ENCODE results near the gene CSAD.

The CSAD gene

DNA sequence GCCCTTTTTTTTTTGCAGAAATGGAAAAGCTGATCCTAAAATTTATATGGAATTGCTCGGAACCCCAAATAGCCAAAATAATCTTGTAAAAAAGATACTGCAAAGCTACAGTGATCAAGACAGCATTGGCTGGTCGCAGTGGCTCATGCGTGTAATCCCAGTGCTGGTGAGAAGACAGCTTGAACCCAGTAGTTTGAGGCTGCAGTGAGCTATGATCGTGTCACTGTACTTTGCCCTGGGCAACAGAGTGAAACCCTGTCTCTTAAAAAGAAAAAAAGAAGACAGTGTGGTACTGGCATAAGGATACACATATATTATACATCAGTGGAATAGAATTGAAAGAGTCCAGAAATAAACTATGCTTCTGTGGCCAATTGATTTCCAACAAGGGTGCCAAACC, 20.9 kb upstream of the CSAD start:
- no peak overlapping the region for H2BK12ac ChIP-seq (ENCODE audit: low read length)
- H2BK120ac ChIP-seq (ENCODE audit: insufficient read depth, low read length, poor library complexity), result no peak overlapping the region
- DNase-seq, result no peak
- no peak overlapping the region for H3K4ac ChIP-seq (ENCODE audit: low read depth, low read length)
- no peak overlapping the region for H3K4me3 ChIP-seq (ENCODE audit: low read depth, low read length)
- no peak overlapping the region for H4K91ac ChIP-seq (ENCODE audit: low read depth, low read length)
- H3K4me2 ChIP-seq (ENCODE audit: low read length), result no peak overlapping the region
- no peaks in the 10 kb centered on the region for H3K9me3 ChIP-seq (ENCODE audit: insufficient read depth, low read depth, low read length)
- H3K4me1 ChIP-seq (ENCODE audit: control insufficient read depth in 1 of 2, insufficient read depth in 2 of 2, low read length in 2 of 2), result peaks cover 0 to 2% of the 10 kb centered on the region in 2 experiments
- H2AFZ ChIP-seq (ENCODE audit: insufficient read depth, low read length, poor library complexity), result no peak overlapping the region
- H3K27ac ChIP-seq (ENCODE audit: low read depth, low read length), result no peak overlapping the region
- H3K18ac ChIP-seq (ENCODE audit: low read length), result no peak overlapping the region
- no peak overlapping the region for H4K8ac ChIP-seq (ENCODE audit: low read depth, low read length)
- H3K23ac ChIP-seq (ENCODE audit: low read length), result no peak overlapping the region
- no peak overlapping the region for H3K14ac ChIP-seq (ENCODE audit: low read length)
- no peak overlapping the region for H2AK5ac ChIP-seq (ENCODE audit: low read length)
- H3K36me3 ChIP-seq (ENCODE audit: control insufficient read depth in 1 of 2, insufficient read depth in 2 of 2, low read length in 2 of 2), result no peaks in the 10 kb centered on the region
- H2BK5ac ChIP-seq (ENCODE audit: low read depth, low read length, poor library complexity), result no peak overlapping the region
- no peaks in the 10 kb centered on the region for H3K27me3 ChIP-seq (ENCODE audit: insufficient read depth, low read length)
- H3K79me2 ChIP-seq (ENCODE audit: control insufficient read depth, insufficient read depth, low read length, poor library complexity), result no peaks in the 10 kb centered on the region
- no peak overlapping the region for H3K9ac ChIP-seq (ENCODE audit: low read length)
- WGBS (ENCODE audit: extremely low coverage, insufficient coverage, insufficient read length), result no CpG with 5 or more reads among the region's 4 CpGs
- H4K12ac ChIP-seq (ENCODE audit: low read depth, low read length), result no peak overlapping the region
- H3K79me1 ChIP-seq (ENCODE audit: low read length), result no peaks in the 10 kb centered on the region

DNA sequence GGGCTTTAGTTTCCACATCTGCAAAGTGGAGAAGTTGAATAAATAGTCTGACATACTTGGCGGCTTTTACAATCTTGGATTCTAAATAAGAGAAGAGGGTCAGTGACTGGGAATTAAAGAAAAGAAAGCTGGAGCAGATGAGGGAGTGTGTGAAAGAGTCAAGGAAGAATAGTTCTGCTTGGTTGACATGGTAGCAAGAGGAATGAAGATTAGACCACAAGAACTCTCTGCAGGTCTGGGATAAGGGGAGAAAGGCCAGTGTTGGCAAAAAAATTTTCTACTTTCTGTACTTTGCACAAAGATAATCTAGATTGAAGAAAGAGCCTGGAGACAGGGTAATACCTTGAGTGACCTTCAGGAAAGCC, 20.4 kb upstream of the CSAD start:
- no peaks in the 10 kb centered on the region for H3K79me1 ChIP-seq (ENCODE audit: low read length)
- H3K9ac ChIP-seq (ENCODE audit: low read length), result no peak overlapping the region
- no peak overlapping the region for H4K91ac ChIP-seq (ENCODE audit: low read depth, low read length)
- H2AK5ac ChIP-seq (ENCODE audit: low read length), result no peak overlapping the region
- no peak overlapping the region for H2BK5ac ChIP-seq (ENCODE audit: low read depth, low read length, poor library complexity)
- H3K14ac ChIP-seq (ENCODE audit: low read length), result no peak overlapping the region
- peaks cover 0 to 2% of the 10 kb centered on the region in 2 experiments for H3K4me1 ChIP-seq (ENCODE audit: control insufficient read depth in 1 of 2, insufficient read depth in 2 of 2, low read length in 2 of 2)
- H3K36me3 ChIP-seq (ENCODE audit: control insufficient read depth in 1 of 2, insufficient read depth in 2 of 2, low read length in 2 of 2), result no peaks in the 10 kb centered on the region
- H3K4ac ChIP-seq (ENCODE audit: low read depth, low read length), result no peak overlapping the region
- H3K4me2 ChIP-seq (ENCODE audit: low read length), result no peak overlapping the region
- H3K23ac ChIP-seq (ENCODE audit: low read length), result no peak overlapping the region
- H2AFZ ChIP-seq (ENCODE audit: insufficient read depth, low read length, poor library complexity), result no peak overlapping the region
- no peak for DNase-seq
- no peak overlapping the region for H2BK120ac ChIP-seq (ENCODE audit: insufficient read depth, low read length, poor library complexity)
- no peak overlapping the region for H4K12ac ChIP-seq (ENCODE audit: low read depth, low read length)
- H3K27ac ChIP-seq (ENCODE audit: low read depth, low read length), result no peak overlapping the region
- H3K4me3 ChIP-seq (ENCODE audit: low read depth, low read length), result no peak overlapping the region
- H3K18ac ChIP-seq (ENCODE audit: low read length), result no peak overlapping the region
- no peak overlapping the region for H2BK12ac ChIP-seq (ENCODE audit: low read length)
- H3K9me3 ChIP-seq (ENCODE audit: insufficient read depth, low read depth, low read length), result no peaks in the 10 kb centered on the region
- no peak overlapping the region for H4K8ac ChIP-seq (ENCODE audit: low read depth, low read length)
- no peaks in the 10 kb centered on the region for H3K27me3 ChIP-seq (ENCODE audit: insufficient read depth, low read length)
- H3K79me2 ChIP-seq (ENCODE audit: control insufficient read depth, insufficient read depth, low read length, poor library complexity), result no peaks in the 10 kb centered on the region
- WGBS (ENCODE audit: extremely low coverage, insufficient coverage, insufficient read length), result no CpG with 5 or more reads among the region's 1 CpG

DNA sequence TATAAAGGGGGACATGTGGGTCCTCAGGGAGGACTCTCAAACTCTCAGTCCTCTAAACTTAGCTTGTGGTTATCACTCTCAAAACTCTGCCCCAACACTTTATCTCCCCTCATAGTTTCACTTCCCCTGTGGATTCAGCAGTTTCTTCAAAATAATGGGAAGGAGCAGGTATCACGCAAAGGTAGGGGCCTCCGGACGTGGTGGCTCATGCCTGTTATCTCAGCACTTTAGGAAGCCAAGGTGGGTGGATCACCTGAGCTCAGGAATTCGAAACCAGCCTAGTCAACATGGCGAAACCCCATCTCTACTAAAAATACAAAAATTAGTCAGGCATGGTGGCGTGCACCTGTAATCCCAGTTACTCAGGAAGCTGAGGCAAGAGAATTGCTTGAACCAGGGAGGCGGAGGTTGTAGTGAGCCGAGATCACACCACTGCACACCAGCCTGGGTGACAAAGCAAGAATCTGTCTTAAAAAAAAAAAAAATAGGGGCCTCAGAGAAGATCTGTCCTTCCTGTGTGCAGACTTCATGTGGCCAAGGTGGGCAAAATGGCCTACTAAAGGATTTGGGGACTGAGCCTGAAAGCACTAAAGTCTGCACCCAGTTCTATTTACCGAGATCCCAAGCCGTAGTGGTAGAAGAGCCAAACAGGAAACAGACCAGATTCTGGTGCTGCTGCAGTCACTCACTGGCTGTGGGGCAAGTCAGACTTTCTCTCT, 19.9 kb upstream of the CSAD start:
- Histone ChIP-seq H3K27me3 (ENCODE audit: insufficient read depth, low read length) (no peaks in the 10 kb centered on the region), H3K23ac (ENCODE audit: low read length) (no peak overlapping the region), H3K4me1 (ENCODE audit: control insufficient read depth in 1 of 2, insufficient read depth in 2 of 2, low read length in 2 of 2) (peaks cover 0 to 2% of the 10 kb centered on the region in 2 experiments), H2BK12ac (ENCODE audit: low read length) (no peak overlapping the region), H2BK5ac (ENCODE audit: low read depth, low read length, poor library complexity) (no peak overlapping the region), H3K9ac (ENCODE audit: low read length) (no peak overlapping the region), H3K18ac (ENCODE audit: low read length) (no peak overlapping the region), H2AFZ (ENCODE audit: insufficient read depth, low read length, poor library complexity) (no peak overlapping the region), H4K8ac (ENCODE audit: low read depth, low read length) (no peak overlapping the region), H3K4ac (ENCODE audit: low read depth, low read length) (no peak overlapping the region), H2BK120ac (ENCODE audit: insufficient read depth, low read length, poor library complexity) (no peak overlapping the region), H3K36me3 (ENCODE audit: control insufficient read depth in 1 of 2, insufficient read depth in 2 of 2, low read length in 2 of 2) (no peaks in the 10 kb centered on the region), H3K14ac (ENCODE audit: low read length) (no peak overlapping the region), H2AK5ac (ENCODE audit: low read length) (no peak overlapping the region), H4K12ac (ENCODE audit: low read depth, low read length) (no peak overlapping the region), H4K91ac (ENCODE audit: low read depth, low read length) (no peak overlapping the region), H3K79me1 (ENCODE audit: low read length) (no peaks in the 10 kb centered on the region), H3K79me2 (ENCODE audit: control insufficient read depth, insufficient read depth, low read length, poor library complexity) (no peaks in the 10 kb centered on the region), H3K4me2 (ENCODE audit: low read length) (no peak overlapping the region), H3K27ac (ENCODE audit: low read depth, low read length) (no peak overlapping the region), H3K4me3 (ENCODE audit: low read depth, low read length) (no peak overlapping the region), H3K9me3 (ENCODE audit: insufficient read depth, low read depth, low read length) (no peaks in the 10 kb centered on the region)
- no peak for DNase-seq
- no CpG with 5 or more reads among the region's 10 CpGs for WGBS (ENCODE audit: extremely low coverage, insufficient coverage, insufficient read length)

DNA sequence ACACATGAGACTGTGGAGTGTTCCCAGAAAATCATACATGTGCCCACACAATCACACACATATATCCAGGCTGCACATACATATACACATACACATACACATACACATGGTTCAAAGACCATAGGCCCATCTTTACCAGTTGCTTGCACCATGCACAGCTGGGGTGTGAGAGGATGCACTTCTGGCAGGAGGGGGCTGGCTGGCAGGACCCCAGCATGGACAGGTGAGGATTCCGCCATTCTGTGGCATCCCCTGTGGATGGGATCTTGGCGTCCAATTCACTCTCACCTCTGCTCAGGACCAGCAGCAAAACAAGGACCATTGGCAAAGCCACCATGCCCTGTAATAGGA, 19.4 kb upstream of the CSAD start:
- no peak overlapping the region for H3K4me3 ChIP-seq (ENCODE audit: low read depth, low read length)
- H4K91ac ChIP-seq (ENCODE audit: low read depth, low read length), result no peak overlapping the region
- no peak overlapping the region for H2BK120ac ChIP-seq (ENCODE audit: insufficient read depth, low read length, poor library complexity)
- H2AFZ ChIP-seq (ENCODE audit: insufficient read depth, low read length, poor library complexity), result no peak overlapping the region
- H3K14ac ChIP-seq (ENCODE audit: low read length), result no peak overlapping the region
- H3K4ac ChIP-seq (ENCODE audit: low read depth, low read length), result no peak overlapping the region
- H2BK5ac ChIP-seq (ENCODE audit: low read depth, low read length, poor library complexity), result no peak overlapping the region
- H3K27me3 ChIP-seq (ENCODE audit: insufficient read depth, low read length), result peaks cover 3% of the 10 kb centered on the region
- no peak overlapping the region for H2AK5ac ChIP-seq (ENCODE audit: low read length)
- no peaks in the 10 kb centered on the region for H3K79me2 ChIP-seq (ENCODE audit: control insufficient read depth, insufficient read depth, low read length, poor library complexity)
- no peaks in the 10 kb centered on the region for H3K9me3 ChIP-seq (ENCODE audit: insufficient read depth, low read depth, low read length)
- no peak for DNase-seq
- H3K36me3 ChIP-seq (ENCODE audit: control insufficient read depth in 1 of 2, insufficient read depth in 2 of 2, low read length in 2 of 2), result no peaks in the 10 kb centered on the region
- no peak overlapping the region for H3K27ac ChIP-seq (ENCODE audit: low read depth, low read length)
- no peak overlapping the region for H4K8ac ChIP-seq (ENCODE audit: low read depth, low read length)
- peaks cover 0 to 2% of the 10 kb centered on the region in 2 experiments for H3K4me1 ChIP-seq (ENCODE audit: control insufficient read depth in 1 of 2, insufficient read depth in 2 of 2, low read length in 2 of 2)
- H3K23ac ChIP-seq (ENCODE audit: low read length), result no peak overlapping the region
- no peak overlapping the region for H3K4me2 ChIP-seq (ENCODE audit: low read length)
- H2BK12ac ChIP-seq (ENCODE audit: low read length), result no peak overlapping the region
- no peak overlapping the region for H4K12ac ChIP-seq (ENCODE audit: low read depth, low read length)
- H3K18ac ChIP-seq (ENCODE audit: low read length), result no peak overlapping the region
- no CpG with 5 or more reads among the region's 2 CpGs for WGBS (ENCODE audit: extremely low coverage, insufficient coverage, insufficient read length)
- no peaks in the 10 kb centered on the region for H3K79me1 ChIP-seq (ENCODE audit: low read length)
- no peak overlapping the region for H3K9ac ChIP-seq (ENCODE audit: low read length)
